ENCODE measurements around the gene PATJ. TPM values are rescaled to one million over a fixed set of nuclear protein-coding genes. Genes with fewer than 3 reads are reported as not detected.

The PATJ gene
- total RNA-seq, 1 experiment from 2014 or later = 28.7 TPM

- no TSS peak for BruUV-seq (replicated peaks)
- peaks cover 8% of the 10 kb centered on the region; the same call in 1 of the 2 replicates for H3K36me3 ChIP-seq (ENCODE audit: low read depth, low read length)
- no peak overlapping the region for H3K4me2 ChIP-seq (ENCODE audit: low read length)
- ATAC-seq = no peak
- H3K9ac ChIP-seq (ENCODE audit: low read length) = no peak overlapping the region
- no peaks in the 10 kb centered on the region for H4K20me1 ChIP-seq (ENCODE audit: low read length)
- H3K9me2 ChIP-seq (replicated peaks; ENCODE audit: low read length) = no peaks in the 10 kb centered on the region
- H2AFZ ChIP-seq (ENCODE audit: low read length) = no peak overlapping the region
- H3K27ac ChIP-seq (ENCODE audit: low read length) = no peak overlapping the region
- POLR2A ChIA-PET (ENCODE audit: unreplicated experiment) = no interaction called here
- no peaks in the 10 kb centered on the region for H3K4me1 ChIP-seq (ENCODE audit: insufficient read depth, low read length)
- CTCF ChIA-PET = no interaction called here
- no peak for DNase-seq
- TF ChIP-seq EZH2 (IDR thresholded peaks at IDR 0.05; ENCODE audit: low read length, unreplicated experiment) = no peak
- no peak for TF ChIP-seq CTCF (conservative IDR thresholded peaks at IDR 0.05; ENCODE audit: low read depth, low read length)
- no peak for TF ChIP-seq EZH2phosphoT487 (IDR thresholded peaks at IDR 0.05; ENCODE audit: borderline replicate concordance, low read length)
- no peaks in the 10 kb centered on the region for H3K27me3 ChIP-seq (ENCODE audit: low read length)
- intact Hi-C loops (cut with micrococcal nuclease) = no loop called here
- no peak overlapping the region for H3K4me3 ChIP-seq (ENCODE audit: low read length)
- H3K9me3 ChIP-seq (ENCODE audit: low read length) = no peaks in the 10 kb centered on the region
- no peaks in the 10 kb centered on the region for H3F3A ChIP-seq (ENCODE audit: low read length, unreplicated experiment)
- no peaks in the 10 kb centered on the region for H3K79me2 ChIP-seq (ENCODE audit: low read length)
Observed at GRCh38 chr1:61910035-61910434, 167.8 kb downstream of the PATJ start.

- intact Hi-C loops (cut with micrococcal nuclease) = no loop called here
- CTCF ChIA-PET = no interaction called here
- Histone ChIP-seq H3K9me2 (replicated peaks; ENCODE audit: low read length) (no peaks in the 10 kb centered on the region), H3K27me3 (ENCODE audit: low read length) (no peaks in the 10 kb centered on the region), H4K20me1 (ENCODE audit: low read length) (no peaks in the 10 kb centered on the region), H3K9me3 (ENCODE audit: low read length) (no peaks in the 10 kb centered on the region), H3F3A (ENCODE audit: low read length, unreplicated experiment) (no peaks in the 10 kb centered on the region), H3K27ac (ENCODE audit: low read length) (no peak overlapping the region), H3K9ac (ENCODE audit: low read length) (no peak overlapping the region), H3K4me2 (ENCODE audit: low read length) (no peak overlapping the region), H3K36me3 (ENCODE audit: low read depth, low read length) (no peaks in the 10 kb centered on the region), H3K4me3 (ENCODE audit: low read length) (no peak overlapping the region), H3K4me1 (ENCODE audit: insufficient read depth, low read length) (no peaks in the 10 kb centered on the region), H3K79me2 (ENCODE audit: low read length) (no peaks in the 10 kb centered on the region), H2AFZ (ENCODE audit: low read length) (no peak overlapping the region)
- no peak for DNase-seq
- no TSS peak for BruUV-seq (replicated peaks)
- ATAC-seq = no peak
- POLR2A ChIA-PET (ENCODE audit: unreplicated experiment) = no interaction called here
- TF ChIP-seq EZH2phosphoT487 (IDR thresholded peaks at IDR 0.05; ENCODE audit: borderline replicate concordance, low read length) = no peak
- no peak for TF ChIP-seq CTCF (conservative IDR thresholded peaks at IDR 0.05; ENCODE audit: low read depth, low read length)
- TF ChIP-seq EZH2 (IDR thresholded peaks at IDR 0.05; ENCODE audit: low read length, unreplicated experiment) = no peak
Observed at GRCh38 chr1:61914823-61915482, 172.7 kb downstream of the PATJ start.

GRCh38 chr1:61921435-61921834, 179.2 kb downstream of the PATJ start:
- no peak overlapping the region for H3K4me3 ChIP-seq (ENCODE audit: low read length)
- no peaks in the 10 kb centered on the region for H3K27me3 ChIP-seq (ENCODE audit: low read length)
- no peak overlapping the region for H3K4me2 ChIP-seq (ENCODE audit: low read length)
- peaks cover 13% of the 10 kb centered on the region for H3K4me1 ChIP-seq (ENCODE audit: insufficient read depth, low read length)
- H3K9me2 ChIP-seq (replicated peaks; ENCODE audit: low read length) = no peaks in the 10 kb centered on the region
- no peak overlapping the region for H2AFZ ChIP-seq (ENCODE audit: low read length)
- no peaks in the 10 kb centered on the region for H4K20me1 ChIP-seq (ENCODE audit: low read length)
- H3F3A ChIP-seq (ENCODE audit: low read length, unreplicated experiment) = no peaks in the 10 kb centered on the region
- no peak overlapping the region for H3K27ac ChIP-seq (ENCODE audit: low read length)
- no peaks in the 10 kb centered on the region for H3K9me3 ChIP-seq (ENCODE audit: low read length)
- no peak for ATAC-seq
- POLR2A ChIA-PET (ENCODE audit: unreplicated experiment) = no interaction called here
- H3K79me2 ChIP-seq (ENCODE audit: low read length) = no peaks in the 10 kb centered on the region
- no peak overlapping the region for H3K9ac ChIP-seq (ENCODE audit: low read length)
- intact Hi-C loops (cut with micrococcal nuclease) = loop anchor here (1.0 kb wide), 1 partner anchor 149 kb away; no protein-coding TSS in a partner anchor
- H3K36me3 ChIP-seq (ENCODE audit: low read depth, low read length) = no peaks in the 10 kb centered on the region
- CTCF ChIA-PET = no interaction called here
- TF ChIP-seq CTCF (conservative IDR thresholded peaks at IDR 0.05; ENCODE audit: low read depth, low read length) = peak; percentile 54
- TF ChIP-seq EZH2phosphoT487 (IDR thresholded peaks at IDR 0.05; ENCODE audit: borderline replicate concordance, low read length) = no peak
- TF ChIP-seq EZH2 (IDR thresholded peaks at IDR 0.05; ENCODE audit: low read length, unreplicated experiment) = no peak
- peak; percentile 3 for DNase-seq
- BruUV-seq (replicated peaks) = no TSS peak
